Measurements from ENCODE around the gene FMN1.
A peak's percentile ranks its signal among the peaks of the same experiment; 100 is the strongest.

The FMN1 gene

DNA sequence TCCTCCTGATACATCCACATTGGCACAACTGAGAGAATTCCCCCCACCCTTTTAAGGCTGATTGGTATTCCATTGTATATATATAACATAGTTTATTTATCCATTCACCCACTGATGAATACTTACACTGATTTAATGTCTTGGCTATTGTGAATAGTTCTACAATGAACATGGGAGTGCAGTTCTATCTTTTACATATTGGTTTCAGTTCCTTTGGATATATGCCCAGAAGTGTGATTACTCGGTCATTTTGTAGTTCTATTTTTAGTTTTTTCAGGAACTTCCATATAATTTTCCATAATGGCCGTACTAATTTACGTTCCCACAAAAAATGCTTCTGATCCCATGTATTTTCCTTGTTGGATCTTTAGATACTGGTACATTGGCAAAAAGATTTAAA lies 135.3 kb downstream of the FMN1 start:
- DNase-seq (ENCODE audit: low spot score) = no peak

DNA sequence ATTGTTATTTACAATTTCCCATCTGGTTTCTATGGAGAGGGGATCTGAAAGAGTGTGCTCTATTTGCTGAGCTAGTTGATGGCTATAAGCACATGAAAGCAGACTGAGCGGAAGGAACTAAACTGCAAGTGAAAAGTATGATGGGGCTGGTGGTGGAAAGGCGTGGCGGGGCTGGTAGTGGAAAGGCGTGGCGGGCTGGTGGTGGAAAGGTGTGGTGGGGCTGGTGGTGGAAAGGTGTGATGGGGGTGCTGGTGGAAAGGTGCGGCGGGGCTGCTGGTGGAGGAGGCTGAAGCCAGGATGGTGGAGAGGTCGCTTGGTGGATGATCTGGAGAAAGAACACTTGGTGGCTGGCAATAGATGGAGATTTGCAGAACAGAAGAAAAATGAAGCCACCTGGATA lies 136.7 kb downstream of the FMN1 start:
- DNase-seq (ENCODE audit: low spot score) = no peak

DNA sequence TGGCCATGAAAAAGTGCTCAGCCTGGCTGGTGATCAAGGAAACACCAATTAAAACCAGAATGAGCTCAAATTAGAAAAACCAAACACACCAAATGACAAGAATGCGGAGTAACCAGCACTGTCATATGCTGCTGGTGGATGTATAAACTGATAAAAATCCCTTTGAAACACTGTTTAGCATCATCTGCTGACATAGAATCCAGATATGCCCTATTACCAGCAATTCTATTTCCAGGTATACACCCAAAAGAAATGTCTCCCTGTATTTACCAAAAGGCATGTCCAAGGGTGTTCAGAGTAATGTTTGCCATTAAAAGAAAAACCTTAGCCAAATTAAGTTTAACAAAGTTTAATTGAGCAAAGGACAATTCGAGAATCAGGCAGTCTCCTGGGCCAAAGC lies 138.6 kb downstream of the FMN1 start:
- no peak for DNase-seq (ENCODE audit: low spot score)

GRCh38 chr15:33051528-33051927 lies 143.0 kb downstream of the FMN1 start:
- no peak for DNase-seq (ENCODE audit: low spot score)

DNA sequence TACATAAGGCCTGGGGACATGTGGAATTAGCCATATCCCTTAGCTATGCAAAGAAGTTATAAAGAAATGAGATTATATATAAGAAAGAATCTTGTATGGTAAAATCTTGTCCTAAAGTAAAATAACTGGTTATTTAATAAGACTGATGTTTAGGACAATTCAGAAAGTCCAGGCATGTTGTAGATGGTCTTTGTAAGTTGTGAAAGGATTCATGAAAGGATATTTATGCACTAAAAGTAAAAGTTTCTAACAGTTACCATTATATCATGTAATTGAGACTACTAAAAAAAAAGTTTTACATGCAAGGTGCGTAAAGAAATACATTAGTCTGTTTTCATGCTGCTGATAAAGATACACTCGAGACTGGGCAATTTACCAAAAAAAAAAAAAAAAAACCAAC lies 146.3 kb downstream of the FMN1 start:
- no peak for DNase-seq (ENCODE audit: low spot score)

- peak; percentile 1 for DNase-seq (ENCODE audit: low spot score)
Observed at GRCh38 chr15:33047077-33047476, 147.4 kb downstream of the FMN1 start.

- DNase-seq (ENCODE audit: low spot score) = no peak
Observed at GRCh38 chr15:33046329-33046728, 148.2 kb downstream of the FMN1 start.

GRCh38 chr15:33045066-33045810 lies 149.3 kb downstream of the FMN1 start:
- DNase-seq (ENCODE audit: low spot score) = no peak

- DNase-seq (ENCODE audit: low spot score) = no peak
Observed at GRCh38 chr15:33044598-33044997, 149.9 kb downstream of the FMN1 start.

DNA sequence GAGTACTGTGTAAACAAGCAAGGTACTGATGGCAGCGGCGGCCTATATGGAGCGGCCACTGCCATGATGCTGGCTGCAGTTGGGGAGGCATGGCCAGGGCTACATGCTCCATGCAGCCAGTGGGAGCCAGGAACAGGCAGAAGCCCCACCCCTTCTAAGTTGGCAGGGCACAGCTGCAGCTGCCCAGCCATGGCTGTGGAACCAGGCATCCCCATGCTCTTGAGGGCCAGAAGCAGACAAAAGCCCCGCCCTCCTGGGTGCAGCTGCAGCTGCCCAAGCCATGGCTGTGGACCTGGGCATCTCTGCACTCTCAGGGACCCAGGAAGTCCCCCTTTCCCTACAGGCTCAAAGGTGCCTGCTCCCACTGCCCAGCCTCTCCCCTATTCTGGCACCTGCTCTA lies 150.9 kb downstream of the FMN1 start:
- no peak for DNase-seq (ENCODE audit: low spot score)

- DNase-seq (ENCODE audit: low spot score) = no peak
Observed at GRCh38 chr15:33040496-33040895, 154.0 kb downstream of the FMN1 start.

- no peak for DNase-seq (ENCODE audit: low spot score)
Observed at GRCh38 chr15:33034588-33034987, 159.9 kb downstream of the FMN1 start.

- DNase-seq (ENCODE audit: low spot score) = no peak
Observed at GRCh38 chr15:33032053-33032452, 162.5 kb downstream of the FMN1 start.

DNA sequence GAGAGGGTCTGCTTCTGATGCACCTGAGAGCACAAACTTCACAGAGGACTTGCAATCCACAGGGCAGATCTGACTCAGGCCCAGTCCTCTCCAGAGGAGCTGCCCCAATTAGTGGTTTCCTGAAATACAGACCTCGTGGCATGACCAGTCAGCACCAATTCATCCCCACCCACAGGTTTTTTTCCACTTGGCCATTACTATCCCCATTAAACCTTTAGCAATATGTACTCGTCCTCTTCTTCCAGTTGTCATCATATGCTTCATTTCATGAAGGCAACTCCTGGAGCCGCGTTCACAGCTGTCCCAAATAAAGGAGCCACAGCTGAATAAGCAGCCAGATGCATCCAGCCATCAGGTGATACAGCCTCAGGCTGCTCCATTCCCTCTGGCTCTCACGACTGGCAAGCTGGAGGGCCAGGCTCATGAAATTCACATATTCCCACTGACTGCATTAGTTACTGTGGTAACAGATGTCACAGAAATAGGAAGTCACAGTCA lies 163.1 kb downstream of the FMN1 start:
- no peak for DNase-seq (ENCODE audit: low spot score)

DNA sequence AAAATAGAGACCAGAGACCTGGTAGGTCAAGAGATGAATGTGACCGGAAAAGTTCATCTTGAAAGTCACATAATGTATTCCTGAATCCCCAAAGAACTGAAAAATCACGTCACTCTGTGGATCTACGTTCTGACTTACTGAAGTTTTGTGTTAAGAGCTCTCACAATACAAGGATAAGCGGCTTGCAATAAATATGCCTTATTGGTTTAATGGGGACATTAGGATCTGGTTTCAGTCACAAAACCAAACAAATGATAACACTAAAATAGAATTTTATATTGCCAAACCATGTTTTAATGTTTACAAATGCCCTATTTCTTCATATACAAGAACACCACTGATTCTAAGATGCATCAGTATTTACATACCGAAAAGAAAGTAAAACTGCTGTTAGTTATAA lies 164.2 kb downstream of the FMN1 start:
- no peak for DNase-seq (ENCODE audit: low spot score)

- no peak for DNase-seq (ENCODE audit: low spot score)
Observed at GRCh38 chr15:33029109-33029652, 165.3 kb downstream of the FMN1 start.

DNA sequence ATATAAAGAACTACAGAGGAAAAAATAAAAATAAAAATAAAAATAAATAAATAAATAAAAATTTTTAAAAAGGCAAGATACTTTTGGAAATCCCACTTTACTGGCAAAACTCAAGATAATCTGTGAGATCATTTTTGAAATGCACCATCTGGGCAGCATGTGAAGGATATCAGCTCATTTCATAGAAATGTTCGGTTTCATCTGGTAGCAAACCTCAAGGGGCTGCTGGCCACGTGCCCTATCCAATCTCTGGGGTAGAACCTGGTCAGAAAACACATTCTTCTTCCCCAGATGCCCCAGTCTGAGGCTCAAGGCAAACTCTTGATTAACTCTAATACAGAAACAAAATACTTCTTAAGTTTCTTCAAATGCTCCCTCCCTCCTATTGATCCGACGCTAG lies 166.0 kb downstream of the FMN1 start:
- DNase-seq (ENCODE audit: low spot score) = no peak

DNA sequence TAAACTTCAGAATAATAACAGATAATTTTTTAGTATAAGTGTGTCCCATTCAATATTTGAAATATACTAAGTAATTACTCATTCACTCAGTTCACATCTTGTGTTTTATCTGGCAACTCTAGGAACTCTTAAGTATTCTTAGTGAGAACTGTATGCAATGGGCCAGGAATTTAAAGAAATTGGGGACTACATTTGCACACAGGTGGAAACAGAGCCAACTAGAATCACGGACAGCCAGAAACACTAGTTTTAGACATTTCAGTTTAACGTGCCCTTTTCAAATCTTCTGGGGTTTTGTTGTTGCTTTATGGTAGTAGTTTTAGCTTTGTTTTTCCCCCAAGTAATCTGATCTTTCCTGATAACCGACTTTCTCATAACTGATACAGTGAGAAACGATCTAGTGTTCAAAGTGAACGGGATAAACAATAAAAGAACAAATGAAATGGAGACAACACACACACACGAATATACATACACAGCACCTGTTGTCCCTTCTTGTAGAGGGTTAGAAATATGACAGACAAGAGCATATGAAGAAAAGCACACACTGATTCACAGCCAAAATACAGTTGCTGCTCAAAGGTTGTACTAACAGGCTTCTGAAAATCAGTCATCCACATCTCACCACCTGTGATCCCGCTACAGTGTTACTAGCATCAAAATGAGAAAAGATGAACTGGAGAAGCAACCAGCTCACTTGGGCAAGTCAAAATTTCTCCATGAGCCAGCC lies 167.0 kb downstream of the FMN1 start:
- DNase-seq (ENCODE audit: low spot score) = no peak

DNA sequence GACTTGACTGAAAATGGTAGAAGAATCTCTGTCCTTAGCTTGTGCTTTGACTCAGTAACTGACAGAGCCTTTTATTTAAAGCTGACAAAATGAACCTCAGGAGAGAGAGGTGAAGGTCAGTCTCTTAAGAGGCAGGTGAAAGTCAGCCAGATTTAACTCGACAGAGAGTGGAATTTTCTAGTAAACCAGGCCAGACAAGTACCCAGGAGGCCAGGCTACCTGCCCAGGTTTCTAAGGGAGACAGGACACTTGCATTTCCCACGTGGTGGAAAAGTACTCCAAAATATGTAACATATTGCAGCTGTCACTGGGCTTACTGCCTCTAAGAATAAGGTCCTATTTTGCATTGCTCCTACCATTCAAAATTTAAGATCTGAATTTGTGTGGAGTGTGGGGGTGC lies 167.9 kb downstream of the FMN1 start:
- no peak for DNase-seq (ENCODE audit: low spot score)

- DNase-seq (ENCODE audit: low spot score) = no peak
Observed at GRCh38 chr15:33022629-33023028, 171.9 kb downstream of the FMN1 start.

DNA sequence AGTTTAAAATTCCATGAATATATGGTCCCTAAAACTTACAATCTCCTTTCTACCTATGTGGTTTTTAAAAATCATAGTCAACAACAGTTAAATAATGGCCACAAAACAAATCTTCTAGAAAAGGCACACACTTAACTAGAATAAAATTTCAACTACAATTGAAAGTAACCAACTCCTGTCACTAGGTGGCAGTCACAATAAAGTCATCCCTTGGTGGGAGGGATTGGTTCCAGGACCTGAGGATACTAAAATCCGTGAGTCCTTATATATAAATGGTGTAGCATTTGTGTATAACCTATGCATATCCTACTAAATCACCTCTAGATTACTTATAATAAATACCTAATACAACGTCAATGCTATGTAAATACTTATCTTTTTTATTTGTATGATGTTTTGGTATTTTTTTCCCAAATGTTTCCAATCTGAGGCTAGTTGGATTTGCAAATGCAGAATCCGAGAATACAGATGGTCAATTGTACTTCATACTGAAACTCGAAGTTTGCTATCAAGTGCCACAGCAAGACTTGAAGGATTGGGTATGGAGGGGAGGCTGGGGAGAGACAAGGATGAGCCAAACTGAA lies 172.6 kb downstream of the FMN1 start:
- DNase-seq (ENCODE audit: low spot score) = no peak

GRCh38 chr15:33019354-33019981 lies 175.0 kb downstream of the FMN1 start:
- DNase-seq (ENCODE audit: low spot score) = no peak
